Neural cell (in vitro differentiated cells): Measurements from ENCODE around the gene AGBL3. TPM values are rescaled to one million over a fixed set of nuclear protein-coding genes. Genes with fewer than 3 reads are reported as not detected.

Source experiments
- H2AFZ ChIP-seq: fragments of 200-600, 300-800 bp; sonication (generic), shearing (Covaris generic); 2 replicates; pipeline ENCODE4 v1.6.0; 2014; ENCODE audit warnings: low read depth, mild to moderate bottlenecking, antibody characterized with exemption, low read length, moderate library complexity
- H3F3A ChIP-seq: fragments of 200-600 bp; shearing (Covaris generic); 2 replicates; pipeline ENCODE4 v1.6.1; 2016; ENCODE audit warnings: mild to moderate bottlenecking, moderate library complexity, mixed read lengths, antibody characterized with exemption, low read length; ENCODE audit not compliant: insufficient read depth, poor library complexity, severe bottlenecking
- H3K27ac ChIP-seq: fragments of 200-600, 300-800 bp; sonication (generic), shearing (Covaris generic); 2 replicates; pipeline ENCODE4 v1.5.1; 2014; ENCODE audit warnings: mild to moderate bottlenecking, low read length, moderate library complexity
- H3K27me3 ChIP-seq: fragments of 300-800, 200-600 bp; sonication (generic), shearing (Covaris generic); 2 replicates; pipeline ENCODE4 v1.6.0; 2014; ENCODE audit warnings: mild to moderate bottlenecking, low read depth, low read length, moderate library complexity; ENCODE audit not compliant: insufficient read depth
- H3K36me3 ChIP-seq: fragments of 300-800, 200-600 bp; sonication (generic), shearing (Covaris generic); 2 replicates; pipeline ENCODE4 v1.5.1; 2014; ENCODE audit warnings: mild to moderate bottlenecking, antibody characterized with exemption, low read length, moderate library complexity; ENCODE audit not compliant: insufficient read depth
- H3K4me2 ChIP-seq: fragments of 300-800, 200-600 bp; sonication (generic), shearing (Covaris generic); 2 replicates; pipeline ENCODE4 v1.6.0; 2014; ENCODE audit warnings: mild to moderate bottlenecking, low read length
- H3K4me3 ChIP-seq: fragments of 300-800, 200-600 bp; sonication (generic), shearing (Covaris generic); 2 replicates; pipeline ENCODE4 v1.5.1; 2014; ENCODE audit warnings: mild to moderate bottlenecking, low read length, moderate library complexity
- H3K79me2 ChIP-seq: fragments of 200-600 bp; shearing (Covaris generic); replicated peaks from 2 replicates; pipeline ENCODE4 v1.6.0; 2014; ENCODE audit warnings: mild to moderate bottlenecking, low read length, moderate library complexity; ENCODE audit not compliant: insufficient read depth
- H3K9ac ChIP-seq: fragments of 300-800, 200-600 bp; sonication (generic), shearing (Covaris generic); 2 replicates; pipeline ENCODE4 v1.6.1; 2016; ENCODE audit warnings: mild to moderate bottlenecking, low read length, mixed read lengths
- H3K9me2 ChIP-seq: fragments of 200-600 bp; shearing (Covaris generic); 2 replicates; pipeline ENCODE4 v1.6.1; 2016; ENCODE audit warnings: mild to moderate bottlenecking, low read length, mixed read lengths; ENCODE audit not compliant: insufficient read depth
- H3K9me3 ChIP-seq: fragments of 200-600, 300-800 bp; sonication (generic), shearing (Covaris generic); 2 replicates; pipeline ENCODE4 v1.6.1; 2016; ENCODE audit warnings: mild to moderate bottlenecking, mixed run types, low read length, moderate library complexity, mixed read lengths
- H4K20me1 ChIP-seq: fragments of 200-600 bp; shearing (Covaris generic); 2 replicates; pipeline ENCODE4 v1.6.1; 2016; ENCODE audit warnings: mild to moderate bottlenecking, mixed run types; ENCODE audit not compliant: insufficient read depth
- EP300 ChIP-seq: fragments of 450-650 bp; conservative IDR thresholded peaks from 2 replicates; pipeline ENCODE4 v1.6.1; 2014; ENCODE audit warnings: antibody characterized with exemption, mild to moderate bottlenecking, moderate library complexity; ENCODE audit not compliant: poor library complexity, severe bottlenecking
- EZH2 ChIP-seq: fragments of 200-600, 300-800 bp; shearing (Covaris generic), sonication (generic); IDR thresholded peaks from 2 replicates; pipeline ENCODE4 v1.6.1; 2014; ENCODE audit warnings: antibody characterized with exemption, low read length, borderline replicate concordance, mild to moderate bottlenecking; ENCODE audit not compliant: insufficient read depth, poor library complexity, severe bottlenecking
- MXI1 ChIP-seq: fragments of 450-650 bp; conservative IDR thresholded peaks from 2 replicates; pipeline ENCODE4 v1.6.1; 2014; ENCODE audit warnings: antibody characterized with exemption, mild to moderate bottlenecking; ENCODE audit not compliant: poor library complexity, severe bottlenecking
- POLR2AphosphoS5 ChIP-seq: IDR thresholded peaks from 2 replicates; pipeline ENCODE4 v1.6.1; 2012
- RAD21 ChIP-seq: fragments of 450-650 bp; conservative IDR thresholded peaks from 2 replicates; pipeline ENCODE4 v1.6.1; 2014; ENCODE audit warnings: antibody characterized with exemption, mild to moderate bottlenecking, moderate library complexity
- SMC3 ChIP-seq: fragments of 450-650 bp; conservative IDR thresholded peaks from 2 replicates; pipeline ENCODE4 v1.6.1; 2014; ENCODE audit warnings: antibody characterized with exemption, mild to moderate bottlenecking, moderate library complexity; ENCODE audit not compliant: poor library complexity
- TAF1 ChIP-seq: IDR thresholded peaks from 2 replicates; pipeline ENCODE4 v1.6.1; 2012; ENCODE audit warnings: low read depth
- polyA plus RNA-seq: library from polyadenylated mRNA; depleted of rRNA; stranded (reverse); fragments of >200 nt; gene quantifications from 2 replicates; pipeline ENCODE4 v1.2.3, GENCODE V29; 2014
- TF ChIP-seq, protein P1 (sequence below): fragments of 450-650 bp; IDR thresholded peaks from 2 replicates; pipeline ENCODE4 v1.5.1; 2014; ENCODE audit warnings: antibody characterized with exemption, mild to moderate bottlenecking, moderate library complexity; ENCODE audit not compliant: poor library complexity, severe bottlenecking
- TF ChIP-seq, protein P2 (sequence below): IDR thresholded peaks from 2 replicates; pipeline ENCODE4 v1.6.1; 2012; ENCODE audit warnings: borderline replicate concordance

Gene AGBL3
- polyA plus RNA-seq, 1 donor from 2014 or later = 9.5 TPM

DNA sequence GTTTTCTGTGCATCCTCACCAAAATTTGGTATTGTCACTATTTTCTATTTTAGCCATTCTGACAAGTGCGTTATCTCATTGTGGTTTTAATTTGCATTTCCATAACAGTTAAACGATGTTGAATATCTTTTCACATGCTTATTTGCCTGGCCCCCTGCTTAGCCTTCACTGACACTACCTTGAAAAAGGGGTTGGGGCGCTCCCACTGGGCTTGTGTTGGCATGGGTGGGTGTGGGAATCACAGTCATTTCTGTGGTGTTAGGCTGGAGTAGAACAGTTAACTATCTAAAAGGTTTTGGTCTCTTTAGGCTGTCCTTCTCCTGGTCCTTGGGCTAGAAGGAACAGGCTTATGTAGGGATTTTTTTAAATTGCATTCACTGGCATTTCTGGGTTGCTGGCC is 89.4 kb downstream of the AGBL3 start:
- H3K36me3 ChIP-seq = no peaks in the 10 kb centered on the region
- no peaks in the 10 kb centered on the region for H3K9me3 ChIP-seq
- H3K9me2 ChIP-seq = no peaks in the 10 kb centered on the region
- H4K20me1 ChIP-seq = no peaks in the 10 kb centered on the region
- TF ChIP-seq, protein P1, sequence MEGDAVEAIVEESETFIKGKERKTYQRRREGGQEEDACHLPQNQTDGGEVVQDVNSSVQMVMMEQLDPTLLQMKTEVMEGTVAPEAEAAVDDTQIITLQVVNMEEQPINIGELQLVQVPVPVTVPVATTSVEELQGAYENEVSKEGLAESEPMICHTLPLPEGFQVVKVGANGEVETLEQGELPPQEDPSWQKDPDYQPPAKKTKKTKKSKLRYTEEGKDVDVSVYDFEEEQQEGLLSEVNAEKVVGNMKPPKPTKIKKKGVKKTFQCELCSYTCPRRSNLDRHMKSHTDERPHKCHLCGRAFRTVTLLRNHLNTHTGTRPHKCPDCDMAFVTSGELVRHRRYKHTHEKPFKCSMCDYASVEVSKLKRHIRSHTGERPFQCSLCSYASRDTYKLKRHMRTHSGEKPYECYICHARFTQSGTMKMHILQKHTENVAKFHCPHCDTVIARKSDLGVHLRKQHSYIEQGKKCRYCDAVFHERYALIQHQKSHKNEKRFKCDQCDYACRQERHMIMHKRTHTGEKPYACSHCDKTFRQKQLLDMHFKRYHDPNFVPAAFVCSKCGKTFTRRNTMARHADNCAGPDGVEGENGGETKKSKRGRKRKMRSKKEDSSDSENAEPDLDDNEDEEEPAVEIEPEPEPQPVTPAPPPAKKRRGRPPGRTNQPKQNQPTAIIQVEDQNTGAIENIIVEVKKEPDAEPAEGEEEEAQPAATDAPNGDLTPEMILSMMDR = no peak
- no peak for TF ChIP-seq SMC3
- no peak for TF ChIP-seq TAF1
- TF ChIP-seq RAD21 = no peak
- TF ChIP-seq MXI1 = no peak
- no peak for TF ChIP-seq EZH2
- no peak for TF ChIP-seq EP300
- TF ChIP-seq, protein P2, sequence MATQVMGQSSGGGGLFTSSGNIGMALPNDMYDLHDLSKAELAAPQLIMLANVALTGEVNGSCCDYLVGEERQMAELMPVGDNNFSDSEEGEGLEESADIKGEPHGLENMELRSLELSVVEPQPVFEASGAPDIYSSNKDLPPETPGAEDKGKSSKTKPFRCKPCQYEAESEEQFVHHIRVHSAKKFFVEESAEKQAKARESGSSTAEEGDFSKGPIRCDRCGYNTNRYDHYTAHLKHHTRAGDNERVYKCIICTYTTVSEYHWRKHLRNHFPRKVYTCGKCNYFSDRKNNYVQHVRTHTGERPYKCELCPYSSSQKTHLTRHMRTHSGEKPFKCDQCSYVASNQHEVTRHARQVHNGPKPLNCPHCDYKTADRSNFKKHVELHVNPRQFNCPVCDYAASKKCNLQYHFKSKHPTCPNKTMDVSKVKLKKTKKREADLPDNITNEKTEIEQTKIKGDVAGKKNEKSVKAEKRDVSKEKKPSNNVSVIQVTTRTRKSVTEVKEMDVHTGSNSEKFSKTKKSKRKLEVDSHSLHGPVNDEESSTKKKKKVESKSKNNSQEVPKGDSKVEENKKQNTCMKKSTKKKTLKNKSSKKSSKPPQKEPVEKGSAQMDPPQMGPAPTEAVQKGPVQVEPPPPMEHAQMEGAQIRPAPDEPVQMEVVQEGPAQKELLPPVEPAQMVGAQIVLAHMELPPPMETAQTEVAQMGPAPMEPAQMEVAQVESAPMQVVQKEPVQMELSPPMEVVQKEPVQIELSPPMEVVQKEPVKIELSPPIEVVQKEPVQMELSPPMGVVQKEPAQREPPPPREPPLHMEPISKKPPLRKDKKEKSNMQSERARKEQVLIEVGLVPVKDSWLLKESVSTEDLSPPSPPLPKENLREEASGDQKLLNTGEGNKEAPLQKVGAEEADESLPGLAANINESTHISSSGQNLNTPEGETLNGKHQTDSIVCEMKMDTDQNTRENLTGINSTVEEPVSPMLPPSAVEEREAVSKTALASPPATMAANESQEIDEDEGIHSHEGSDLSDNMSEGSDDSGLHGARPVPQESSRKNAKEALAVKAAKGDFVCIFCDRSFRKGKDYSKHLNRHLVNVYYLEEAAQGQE = no peak
- no peak for TF ChIP-seq POLR2AphosphoS5
- no peak overlapping the region for H3K4me2 ChIP-seq
- no peak overlapping the region for H2AFZ ChIP-seq
- H3F3A ChIP-seq = no peaks in the 10 kb centered on the region
- H3K27ac ChIP-seq = no peak overlapping the region
- H3K79me2 ChIP-seq = no peaks in the 10 kb centered on the region
- no peak overlapping the region for H3K9ac ChIP-seq
- H3K27me3 ChIP-seq = no peaks in the 10 kb centered on the region
- H3K4me3 ChIP-seq = no peak overlapping the region

DNA sequence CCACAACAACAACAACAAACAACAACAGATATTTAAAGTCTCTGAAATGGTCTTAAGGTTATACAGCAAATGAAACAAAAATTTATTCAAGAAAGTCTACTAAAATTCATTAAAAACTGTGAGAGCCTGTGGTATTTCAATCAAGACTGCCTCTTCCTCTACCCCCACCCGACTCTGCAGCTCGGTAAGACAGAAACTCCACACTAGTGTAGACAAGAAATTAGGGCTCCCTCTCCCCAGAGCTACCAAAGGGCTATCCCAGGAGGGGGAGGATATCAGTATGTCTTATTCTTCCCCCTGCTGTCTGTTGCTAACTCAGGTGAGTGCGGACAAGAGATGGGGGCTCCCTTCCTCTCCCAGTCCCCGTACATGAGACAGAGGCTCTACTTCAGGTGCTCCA is 90.6 kb downstream of the AGBL3 start:
- H4K20me1 ChIP-seq = no peaks in the 10 kb centered on the region
- no peaks in the 10 kb centered on the region for H3F3A ChIP-seq
- TF ChIP-seq SMC3 = no peak
- TF ChIP-seq EZH2 = no peak
- no peak for TF ChIP-seq EP300
- no peak for TF ChIP-seq TAF1
- TF ChIP-seq, protein P1 = no peak
- no peak for TF ChIP-seq RAD21
- no peak for TF ChIP-seq MXI1
- TF ChIP-seq POLR2AphosphoS5 = no peak
- TF ChIP-seq, protein P2 = no peak
- no peaks in the 10 kb centered on the region for H3K79me2 ChIP-seq
- H3K27me3 ChIP-seq = no peaks in the 10 kb centered on the region
- H2AFZ ChIP-seq = no peak overlapping the region
- H3K9me3 ChIP-seq = no peaks in the 10 kb centered on the region
- no peaks in the 10 kb centered on the region for H3K36me3 ChIP-seq
- H3K4me3 ChIP-seq = no peak overlapping the region
- no peak overlapping the region for H3K4me2 ChIP-seq
- H3K9me2 ChIP-seq = no peaks in the 10 kb centered on the region
- no peak overlapping the region for H3K27ac ChIP-seq
- H3K9ac ChIP-seq = no peak overlapping the region
